HepG2 (cell line): ENCODE data around the gene UBAC1. TPM values are rescaled to one million over a fixed set of nuclear protein-coding genes. Genes with fewer than 3 reads are reported as not detected.

ENCODE experiments used
- FOXJ3 ChIP-seq: sonication (generic); formaldehyde crosslinking; IDR thresholded peaks from 2 replicates; pipeline ENCODE4 v1.4.0; 2020; ENCODE audit warnings: missing genetic modification reagents, mild to moderate bottlenecking, borderline replicate concordance
- FOXM1 ChIP-seq: sonication (generic); formaldehyde crosslinking; IDR thresholded peaks from 2 replicates; pipeline ENCODE4 v1.5.0; 2020; ENCODE audit warnings: missing genetic modification reagents
- HNF4A ChIP-seq: sonication (generic); formaldehyde crosslinking; IDR thresholded peaks from 2 replicates; pipeline ENCODE4 v1.4.0; 2020; ENCODE audit warnings: missing genetic modification reagents
- ZC3H13 ChIP-seq: sonication (generic); formaldehyde crosslinking; IDR thresholded peaks from 2 replicates; pipeline ENCODE4 v1.8.1; 2023; ENCODE audit warnings: mild to moderate bottlenecking, missing genetic modification reagents, moderate library complexity
- ZNF75D ChIP-seq: sonication (generic); formaldehyde crosslinking; IDR thresholded peaks from 2 replicates; pipeline ENCODE4 v1.8.1; 2023; ENCODE audit warnings: missing genetic modification reagents, mild to moderate bottlenecking, borderline replicate concordance
- polyA plus RNA-seq, 8 experiments: library from polyadenylated mRNA; depleted of rRNA in 3 of 8; stranded (reverse) in 7 of 8; unstranded in 1 of 8; fragments of >200 nt; fragmentation: Illumina TruSeq in 4 of 8; extraction: Trizol in 4 of 8; gene quantifications; 2 replicates each; pipeline versions ENCODE4 v1.2.1 to v1.2.3, GENCODE V29; 2011 to 2016; ENCODE audit warnings: low read depth in 4 of 8, missing spikeins in 1 of 8, mixed read lengths in 1 of 8; ENCODE audit not compliant: insufficient read depth in 1 of 8
- total RNA-seq, 5 experiments: library from RNA; depleted of rRNA; stranded (reverse); fragments of >200 nt; fragmentation: Illumina TruSeq; extraction: Trizol; gene quantifications; 2 replicates each; pipeline ENCODE4 v1.2.3, GENCODE V29; 2016; ENCODE audit warnings: low read depth in 1 of 5
- TF ChIP-seq, protein P1 (sequence below): sonication (generic); formaldehyde crosslinking; IDR thresholded peaks from 2 replicates; pipeline ENCODE4 v1.5.0; 2020; ENCODE audit warnings: mild to moderate bottlenecking, missing genetic modification reagents, borderline replicate concordance
- TF ChIP-seq, protein P2 (sequence below): IDR thresholded peaks from 2 replicates; pipeline ENCODE4 v1.6.1; 2012; ENCODE audit warnings: low read length, improper control_type of control experiment
- TF ChIP-seq, protein P3 (sequence below): sonication (generic); formaldehyde crosslinking; IDR thresholded peaks from 2 replicates; pipeline ENCODE4 v1.5.0; 2020; ENCODE audit warnings: mild to moderate bottlenecking, missing genetic modification reagents
- TF ChIP-seq, protein P4 (sequence below): IDR thresholded peaks from 2 replicates; pipeline ENCODE4 v1.4.0; 2020; ENCODE audit warnings: mild to moderate bottlenecking, missing genetic modification reagents

UBAC1 gene
- total and polyA plus RNA-seq, 2 of the 13 experiments (the other 11 are each of a cell fraction or from before 2014, with no cell fraction given), result 32.2 to 34.1 TPM

DNA sequence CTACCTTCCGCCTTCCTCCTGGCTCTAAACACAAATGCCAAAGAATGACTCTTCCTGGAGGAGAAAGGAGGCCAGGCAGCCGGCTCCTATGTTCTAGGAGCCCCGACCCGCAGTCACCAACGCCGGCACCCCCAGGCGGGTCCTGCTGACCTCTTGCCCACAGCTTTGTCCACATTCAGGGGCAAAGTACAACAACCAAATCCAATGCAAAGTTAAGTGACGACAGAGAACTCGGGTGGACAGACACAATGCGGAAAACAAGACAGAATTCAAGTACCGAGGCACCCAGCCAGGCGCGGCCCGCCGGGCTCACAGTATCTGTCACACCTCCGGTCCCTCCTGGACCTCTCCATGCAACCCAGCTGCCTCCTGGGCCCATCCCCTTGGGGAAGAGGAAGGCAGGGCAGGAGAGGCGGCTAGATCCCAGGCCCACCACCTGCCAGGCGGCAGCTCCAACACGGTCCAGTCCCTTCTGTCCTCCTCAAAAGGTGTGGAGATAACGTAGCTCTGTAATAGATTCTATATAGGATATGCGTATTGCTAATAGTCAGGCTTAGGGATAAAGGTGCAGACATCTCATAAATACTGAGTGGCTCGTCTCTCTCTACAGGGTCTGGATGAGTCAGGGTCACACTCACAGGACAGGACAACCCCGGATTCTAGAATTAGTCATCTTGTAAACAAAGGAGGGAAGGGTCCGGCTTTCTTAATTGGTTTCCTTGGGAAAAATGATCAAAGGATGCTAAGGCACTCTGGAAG, 46.9 kb upstream of the UBAC1 start (continued):
- TF ChIP-seq, protein P1, sequence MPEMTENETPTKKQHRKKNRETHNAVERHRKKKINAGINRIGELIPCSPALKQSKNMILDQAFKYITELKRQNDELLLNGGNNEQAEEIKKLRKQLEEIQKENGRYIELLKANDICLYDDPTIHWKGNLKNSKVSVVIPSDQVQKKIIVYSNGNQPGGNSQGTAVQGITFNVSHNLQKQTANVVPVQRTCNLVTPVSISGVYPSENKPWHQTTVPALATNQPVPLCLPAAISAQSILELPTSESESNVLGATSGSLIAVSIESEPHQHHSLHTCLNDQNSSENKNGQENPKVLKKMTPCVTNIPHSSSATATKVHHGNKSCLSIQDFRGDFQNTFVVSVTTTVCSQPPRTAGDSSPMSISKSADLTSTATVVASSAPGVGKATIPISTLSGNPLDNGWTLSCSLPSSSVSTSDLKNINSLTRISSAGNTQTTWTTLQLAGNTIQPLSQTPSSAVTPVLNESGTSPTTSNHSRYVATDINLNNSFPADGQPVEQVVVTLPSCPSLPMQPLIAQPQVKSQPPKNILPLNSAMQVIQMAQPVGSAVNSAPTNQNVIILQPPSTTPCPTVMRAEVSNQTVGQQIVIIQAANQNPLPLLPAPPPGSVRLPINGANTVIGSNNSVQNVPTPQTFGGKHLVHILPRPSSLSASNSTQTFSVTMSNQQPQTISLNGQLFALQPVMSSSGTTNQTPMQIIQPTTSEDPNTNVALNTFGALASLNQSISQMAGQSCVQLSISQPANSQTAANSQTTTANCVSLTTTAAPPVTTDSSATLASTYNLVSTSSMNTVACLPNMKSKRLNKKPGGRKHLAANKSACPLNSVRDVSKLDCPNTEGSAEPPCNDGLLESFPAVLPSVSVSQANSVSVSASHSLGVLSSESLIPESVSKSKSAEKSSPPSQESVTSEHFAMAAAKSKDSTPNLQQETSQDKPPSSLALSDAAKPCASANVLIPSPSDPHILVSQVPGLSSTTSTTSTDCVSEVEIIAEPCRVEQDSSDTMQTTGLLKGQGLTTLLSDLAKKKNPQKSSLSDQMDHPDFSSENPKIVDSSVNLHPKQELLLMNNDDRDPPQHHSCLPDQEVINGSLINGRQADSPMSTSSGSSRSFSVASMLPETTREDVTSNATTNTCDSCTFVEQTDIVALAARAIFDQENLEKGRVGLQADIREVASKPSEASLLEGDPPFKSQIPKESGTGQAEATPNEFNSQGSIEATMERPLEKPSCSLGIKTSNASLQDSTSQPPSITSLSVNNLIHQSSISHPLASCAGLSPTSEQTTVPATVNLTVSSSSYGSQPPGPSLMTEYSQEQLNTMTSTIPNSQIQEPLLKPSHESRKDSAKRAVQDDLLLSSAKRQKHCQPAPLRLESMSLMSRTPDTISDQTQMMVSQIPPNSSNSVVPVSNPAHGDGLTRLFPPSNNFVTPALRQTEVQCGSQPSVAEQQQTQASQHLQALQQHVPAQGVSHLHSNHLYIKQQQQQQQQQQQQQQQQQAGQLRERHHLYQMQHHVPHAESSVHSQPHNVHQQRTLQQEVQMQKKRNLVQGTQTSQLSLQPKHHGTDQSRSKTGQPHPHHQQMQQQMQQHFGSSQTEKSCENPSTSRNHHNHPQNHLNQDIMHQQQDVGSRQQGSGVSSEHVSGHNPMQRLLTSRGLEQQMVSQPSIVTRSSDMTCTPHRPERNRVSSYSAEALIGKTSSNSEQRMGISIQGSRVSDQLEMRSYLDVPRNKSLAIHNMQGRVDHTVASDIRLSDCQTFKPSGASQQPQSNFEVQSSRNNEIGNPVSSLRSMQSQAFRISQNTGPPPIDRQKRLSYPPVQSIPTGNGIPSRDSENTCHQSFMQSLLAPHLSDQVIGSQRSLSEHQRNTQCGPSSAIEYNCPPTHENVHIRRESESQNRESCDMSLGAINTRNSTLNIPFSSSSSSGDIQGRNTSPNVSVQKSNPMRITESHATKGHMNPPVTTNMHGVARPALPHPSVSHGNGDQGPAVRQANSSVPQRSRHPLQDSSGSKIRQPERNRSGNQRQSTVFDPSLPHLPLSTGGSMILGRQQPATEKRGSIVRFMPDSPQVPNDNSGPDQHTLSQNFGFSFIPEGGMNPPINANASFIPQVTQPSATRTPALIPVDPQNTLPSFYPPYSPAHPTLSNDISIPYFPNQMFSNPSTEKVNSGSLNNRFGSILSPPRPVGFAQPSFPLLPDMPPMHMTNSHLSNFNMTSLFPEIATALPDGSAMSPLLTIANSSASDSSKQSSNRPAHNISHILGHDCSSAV, result no peak
- TF ChIP-seq ZNF75D (CRISPR knock-in tag) (no peak), FOXM1 (CRISPR knock-in tag) (no peak), HNF4A (CRISPR knock-in tag) (peak; percentile 91), FOXJ3 (CRISPR knock-in tag) (peak; percentile 28; the same call in 1 of the 2 replicates), ZC3H13 (CRISPR knock-in tag) (no peak; the same call in 1 of the 2 replicates)
- TF ChIP-seq, protein P2, sequence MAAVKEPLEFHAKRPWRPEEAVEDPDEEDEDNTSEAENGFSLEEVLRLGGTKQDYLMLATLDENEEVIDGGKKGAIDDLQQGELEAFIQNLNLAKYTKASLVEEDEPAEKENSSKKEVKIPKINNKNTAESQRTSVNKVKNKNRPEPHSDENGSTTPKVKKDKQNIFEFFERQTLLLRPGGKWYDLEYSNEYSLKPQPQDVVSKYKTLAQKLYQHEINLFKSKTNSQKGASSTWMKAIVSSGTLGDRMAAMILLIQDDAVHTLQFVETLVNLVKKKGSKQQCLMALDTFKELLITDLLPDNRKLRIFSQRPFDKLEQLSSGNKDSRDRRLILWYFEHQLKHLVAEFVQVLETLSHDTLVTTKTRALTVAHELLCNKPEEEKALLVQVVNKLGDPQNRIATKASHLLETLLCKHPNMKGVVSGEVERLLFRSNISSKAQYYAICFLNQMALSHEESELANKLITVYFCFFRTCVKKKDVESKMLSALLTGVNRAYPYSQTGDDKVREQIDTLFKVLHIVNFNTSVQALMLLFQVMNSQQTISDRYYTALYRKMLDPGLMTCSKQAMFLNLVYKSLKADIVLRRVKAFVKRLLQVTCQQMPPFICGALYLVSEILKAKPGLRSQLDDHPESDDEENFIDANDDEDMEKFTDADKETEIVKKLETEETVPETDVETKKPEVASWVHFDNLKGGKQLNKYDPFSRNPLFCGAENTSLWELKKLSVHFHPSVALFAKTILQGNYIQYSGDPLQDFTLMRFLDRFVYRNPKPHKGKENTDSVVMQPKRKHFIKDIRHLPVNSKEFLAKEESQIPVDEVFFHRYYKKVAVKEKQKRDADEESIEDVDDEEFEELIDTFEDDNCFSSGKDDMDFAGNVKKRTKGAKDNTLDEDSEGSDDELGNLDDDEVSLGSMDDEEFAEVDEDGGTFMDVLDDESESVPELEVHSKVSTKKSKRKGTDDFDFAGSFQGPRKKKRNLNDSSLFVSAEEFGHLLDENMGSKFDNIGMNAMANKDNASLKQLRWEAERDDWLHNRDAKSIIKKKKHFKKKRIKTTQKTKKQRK, result no peak
- TF ChIP-seq, protein P3, sequence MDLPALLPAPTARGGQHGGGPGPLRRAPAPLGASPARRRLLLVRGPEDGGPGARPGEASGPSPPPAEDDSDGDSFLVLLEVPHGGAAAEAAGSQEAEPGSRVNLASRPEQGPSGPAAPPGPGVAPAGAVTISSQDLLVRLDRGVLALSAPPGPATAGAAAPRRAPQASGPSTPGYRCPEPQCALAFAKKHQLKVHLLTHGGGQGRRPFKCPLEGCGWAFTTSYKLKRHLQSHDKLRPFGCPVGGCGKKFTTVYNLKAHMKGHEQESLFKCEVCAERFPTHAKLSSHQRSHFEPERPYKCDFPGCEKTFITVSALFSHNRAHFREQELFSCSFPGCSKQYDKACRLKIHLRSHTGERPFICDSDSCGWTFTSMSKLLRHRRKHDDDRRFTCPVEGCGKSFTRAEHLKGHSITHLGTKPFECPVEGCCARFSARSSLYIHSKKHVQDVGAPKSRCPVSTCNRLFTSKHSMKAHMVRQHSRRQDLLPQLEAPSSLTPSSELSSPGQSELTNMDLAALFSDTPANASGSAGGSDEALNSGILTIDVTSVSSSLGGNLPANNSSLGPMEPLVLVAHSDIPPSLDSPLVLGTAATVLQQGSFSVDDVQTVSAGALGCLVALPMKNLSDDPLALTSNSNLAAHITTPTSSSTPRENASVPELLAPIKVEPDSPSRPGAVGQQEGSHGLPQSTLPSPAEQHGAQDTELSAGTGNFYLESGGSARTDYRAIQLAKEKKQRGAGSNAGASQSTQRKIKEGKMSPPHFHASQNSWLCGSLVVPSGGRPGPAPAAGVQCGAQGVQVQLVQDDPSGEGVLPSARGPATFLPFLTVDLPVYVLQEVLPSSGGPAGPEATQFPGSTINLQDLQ (CRISPR knock-in tag), result no peak
- TF ChIP-seq, protein P4, sequence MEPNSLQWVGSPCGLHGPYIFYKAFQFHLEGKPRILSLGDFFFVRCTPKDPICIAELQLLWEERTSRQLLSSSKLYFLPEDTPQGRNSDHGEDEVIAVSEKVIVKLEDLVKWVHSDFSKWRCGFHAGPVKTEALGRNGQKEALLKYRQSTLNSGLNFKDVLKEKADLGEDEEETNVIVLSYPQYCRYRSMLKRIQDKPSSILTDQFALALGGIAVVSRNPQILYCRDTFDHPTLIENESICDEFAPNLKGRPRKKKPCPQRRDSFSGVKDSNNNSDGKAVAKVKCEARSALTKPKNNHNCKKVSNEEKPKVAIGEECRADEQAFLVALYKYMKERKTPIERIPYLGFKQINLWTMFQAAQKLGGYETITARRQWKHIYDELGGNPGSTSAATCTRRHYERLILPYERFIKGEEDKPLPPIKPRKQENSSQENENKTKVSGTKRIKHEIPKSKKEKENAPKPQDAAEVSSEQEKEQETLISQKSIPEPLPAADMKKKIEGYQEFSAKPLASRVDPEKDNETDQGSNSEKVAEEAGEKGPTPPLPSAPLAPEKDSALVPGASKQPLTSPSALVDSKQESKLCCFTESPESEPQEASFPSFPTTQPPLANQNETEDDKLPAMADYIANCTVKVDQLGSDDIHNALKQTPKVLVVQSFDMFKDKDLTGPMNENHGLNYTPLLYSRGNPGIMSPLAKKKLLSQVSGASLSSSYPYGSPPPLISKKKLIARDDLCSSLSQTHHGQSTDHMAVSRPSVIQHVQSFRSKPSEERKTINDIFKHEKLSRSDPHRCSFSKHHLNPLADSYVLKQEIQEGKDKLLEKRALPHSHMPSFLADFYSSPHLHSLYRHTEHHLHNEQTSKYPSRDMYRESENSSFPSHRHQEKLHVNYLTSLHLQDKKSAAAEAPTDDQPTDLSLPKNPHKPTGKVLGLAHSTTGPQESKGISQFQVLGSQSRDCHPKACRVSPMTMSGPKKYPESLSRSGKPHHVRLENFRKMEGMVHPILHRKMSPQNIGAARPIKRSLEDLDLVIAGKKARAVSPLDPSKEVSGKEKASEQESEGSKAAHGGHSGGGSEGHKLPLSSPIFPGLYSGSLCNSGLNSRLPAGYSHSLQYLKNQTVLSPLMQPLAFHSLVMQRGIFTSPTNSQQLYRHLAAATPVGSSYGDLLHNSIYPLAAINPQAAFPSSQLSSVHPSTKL (CRISPR knock-in tag), result peak; percentile 72
